Measurements from ENCODE around the gene SH3BP5. TPM values are rescaled to one million over a fixed set of nuclear protein-coding genes. Genes with fewer than 3 reads are reported as not detected.
A peak's percentile ranks its signal among the peaks of the same experiment; 100 is the strongest.

Gene SH3BP5
- total RNA-seq, 5 donors from 2014 or later (not counting 1 experiment from before 2014, with no cell fraction given), result 25.0 to 66.7 (median 41.7) TPM

DNA sequence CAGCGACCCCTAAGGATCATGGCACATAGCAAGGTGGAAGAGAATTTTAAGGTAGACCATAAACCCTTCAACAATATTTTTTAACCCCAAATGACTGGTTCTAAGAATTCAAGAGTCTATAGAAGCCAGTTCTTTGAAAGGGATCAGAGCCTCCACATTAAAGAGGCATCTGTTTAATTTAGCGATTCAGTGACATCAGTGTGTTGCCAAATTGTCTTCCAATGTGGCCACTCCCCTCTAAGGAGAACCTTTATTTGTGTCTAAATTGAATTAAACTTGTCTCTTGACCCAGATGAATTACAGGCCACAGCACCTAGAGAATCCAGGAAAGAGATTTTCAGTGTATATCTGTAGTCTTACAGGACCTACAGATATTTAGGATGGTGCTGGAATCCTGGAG is 6.6 kb upstream of the SH3BP5 start:
- Histone ChIP-seq H3K9me3 (no peaks in the 10 kb centered on the region), H3K27ac (ENCODE audit: low read length) (no peak overlapping the region), H3K4me1 (ENCODE audit: control insufficient read depth in 1 of 2, extremely low read depth in 1 of 2, insufficient read depth in 2 of 2, low read length in 2 of 2) (peaks cover 0 to 3% of the 10 kb centered on the region in 2 experiments), H3K4me3 (ENCODE audit: control insufficient read depth in 1 of 2, extremely low read depth in 1 of 2, low read length in 1 of 2) (no peak overlapping the region), H3K36me3 (ENCODE audit: control insufficient read depth in 2 of 2, extremely low read depth in 1 of 2, insufficient read depth in 1 of 2, low read length in 1 of 2) (no peaks in the 10 kb centered on the region), H3K27me3 (replicated peaks in 1 of 2; ENCODE audit: control insufficient read depth in 2 of 2, extremely low read depth in 1 of 2, insufficient read depth in 2 of 2, low read length in 1 of 2) (no peaks in the 10 kb centered on the region)
- Mint-ChIP-seq H3K9me3 (peaks cover 1 to 7% (median 4%) of the 10 kb centered on the region in 3 donors), H3K36me3 (no peaks in the 10 kb centered on the region), H3K27ac (no peak overlapping the region), H3K4me3 (no peak overlapping the region), H3K4me1 (peaks cover 7 to 43% (median 32%) of the 10 kb centered on the region in 3 donors), H3K27me3 (no peaks in the 10 kb centered on the region)
- ChIA-PET CTCF (no interaction called here), POLR2A (no interaction called here)
- ATAC-seq (replicated peaks in 1 of 4) (peak in 1 of 4 experiments; percentile 57), DNase-seq (no peak)
- no CpG with 5 or more reads among the region's 2 CpGs for WGBS (ENCODE audit: insufficient coverage)

DNA sequence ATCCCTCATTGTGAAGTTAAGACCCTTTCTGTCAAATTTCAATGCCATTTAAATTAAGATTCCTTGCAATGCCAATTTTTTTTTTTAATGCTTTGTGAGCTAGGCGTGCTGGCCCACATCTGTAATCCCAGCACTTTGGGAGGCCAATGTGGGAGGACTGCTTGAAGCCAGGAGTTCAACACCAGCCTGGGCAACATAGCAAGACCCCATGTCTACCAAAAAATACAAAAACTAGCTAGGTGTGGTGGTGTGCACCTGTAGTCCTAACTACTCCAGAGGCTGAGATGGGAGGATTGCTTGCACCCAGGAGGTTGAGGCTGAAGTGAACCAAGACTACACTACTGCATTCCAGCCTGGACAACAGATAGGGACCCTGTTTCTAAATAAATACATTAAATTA is 5.6 kb upstream of the SH3BP5 start:
- CTCF ChIA-PET, result interaction anchor here (0.6 to 0.8 kb wide), 2 partner anchors 8 to 53 kb away, joined by 3 to 6 read pairs; no protein-coding TSS in a partner anchor
- H3K9me3 ChIP-seq, result no peaks in the 10 kb centered on the region

DNA sequence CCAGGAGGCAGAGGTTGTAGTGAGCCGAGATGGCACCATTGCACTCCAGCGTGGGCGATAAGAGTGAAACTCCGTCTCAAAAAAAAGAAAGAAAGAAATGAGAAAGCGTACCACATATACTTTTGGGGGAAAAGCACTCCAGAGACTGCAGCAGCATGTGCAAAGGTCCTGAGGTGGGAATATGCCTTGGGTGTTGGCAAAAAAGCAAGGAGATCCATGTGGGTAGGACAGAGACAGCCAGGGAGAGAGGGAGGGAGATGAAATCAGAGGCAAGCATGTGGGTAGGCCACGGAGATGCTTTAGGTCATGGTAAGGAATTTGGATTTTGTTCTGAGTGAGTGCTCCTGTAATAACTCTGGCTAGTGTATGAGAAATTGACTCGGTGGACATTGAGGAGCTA is 3.7 kb upstream of the SH3BP5 start:
- Histone ChIP-seq H3K27me3 (replicated peaks in 1 of 2; ENCODE audit: control insufficient read depth in 2 of 2, extremely low read depth in 1 of 2, insufficient read depth in 2 of 2, low read length in 1 of 2) (no peaks in the 10 kb centered on the region), H3K9me3 (no peaks in the 10 kb centered on the region), H3K4me1 (ENCODE audit: control insufficient read depth in 1 of 2, extremely low read depth in 1 of 2, insufficient read depth in 2 of 2, low read length in 2 of 2) (peaks cover 5 to 19% of the 10 kb centered on the region in 2 experiments), H3K36me3 (ENCODE audit: control insufficient read depth in 2 of 2, extremely low read depth in 1 of 2, insufficient read depth in 1 of 2, low read length in 1 of 2) (no peaks in the 10 kb centered on the region), H3K4me3 (ENCODE audit: control insufficient read depth in 1 of 2, extremely low read depth in 1 of 2, low read length in 1 of 2) (no peak overlapping the region), H3K27ac (ENCODE audit: low read length) (no peak overlapping the region)
- Mint-ChIP-seq H3K27me3 (no peaks in the 10 kb centered on the region), H3K9me3 (no peaks in the 10 kb centered on the region), H3K27ac (no peak overlapping the region), H3K4me3 (no peak overlapping the region), H3K4me1 (peaks cover 28 to 40% (median 39%) of the 10 kb centered on the region in 3 donors), H3K36me3 (no peaks in the 10 kb centered on the region)
- ChIA-PET POLR2A (no interaction called here), CTCF (interaction anchor here in 1 of 2 donors (2.0 kb wide), 1 partner anchor 68 kb away, joined by 7 read pairs; no protein-coding TSS in a partner anchor)
- DNase-seq (no peak), ATAC-seq (replicated peaks in 1 of 4) (no peak)
- 94% methylated on average over 7 of the region's 7 CpGs for whole genome bisulfite sequencing (ENCODE audit: insufficient coverage)

More for the DNA sequence above, 5.6 kb upstream of the SH3BP5 start:
- Mint-ChIP-seq H3K9me3 (no peaks in the 10 kb centered on the region), H3K36me3 (no peaks in the 10 kb centered on the region), H3K27ac (no peak overlapping the region), H3K27me3 (no peaks in the 10 kb centered on the region), H3K4me1 (peaks cover 17 to 42% (median 37%) of the 10 kb centered on the region in 3 donors), H3K4me3 (no peak overlapping the region)
- no peak overlapping the region for H3K27ac ChIP-seq (ENCODE audit: low read length)
- no peaks in the 10 kb centered on the region for H3K27me3 ChIP-seq (replicated peaks in 1 of 2; ENCODE audit: control insufficient read depth in 2 of 2, extremely low read depth in 1 of 2, insufficient read depth in 2 of 2, low read length in 1 of 2)
- ATAC-seq (replicated peaks in 1 of 4), result no peak
- H3K4me1 ChIP-seq (ENCODE audit: control insufficient read depth in 1 of 2, extremely low read depth in 1 of 2, insufficient read depth in 2 of 2, low read length in 2 of 2), result peaks cover 2 to 11% of the 10 kb centered on the region in 2 experiments
- WGBS (ENCODE audit: insufficient coverage), result no CpG with 5 or more reads among the region's 1 CpG
- POLR2A ChIA-PET, result interaction anchor here in 1 of 2 donors (0.7 kb wide), 2 partner anchors 54 to 136 kb away, joined by 13 read pairs; no protein-coding TSS in a partner anchor
- no peaks in the 10 kb centered on the region for H3K36me3 ChIP-seq (ENCODE audit: control insufficient read depth in 2 of 2, extremely low read depth in 1 of 2, insufficient read depth in 1 of 2, low read length in 1 of 2)
- no peak for DNase-seq
- no peak overlapping the region for H3K4me3 ChIP-seq (ENCODE audit: control insufficient read depth in 1 of 2, extremely low read depth in 1 of 2, low read length in 1 of 2)

DNA sequence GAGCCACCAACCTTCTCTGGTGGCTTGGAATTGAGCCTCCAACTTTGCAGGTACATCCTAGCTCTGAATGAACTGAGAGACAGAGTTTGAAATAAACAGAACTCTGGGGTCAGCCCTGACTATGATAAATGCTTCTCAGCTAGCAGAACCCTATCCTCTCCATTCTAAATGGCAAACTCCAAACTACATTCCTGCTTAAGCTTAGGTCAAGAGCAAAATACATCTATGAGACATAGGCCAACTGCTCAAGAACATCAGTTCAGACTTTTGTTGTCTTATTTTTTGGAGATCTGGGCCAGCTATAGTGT is 1.5 kb upstream of the SH3BP5 start:
- Mint-ChIP-seq H3K27ac (no peak overlapping the region), H3K27me3 (no peaks in the 10 kb centered on the region), H3K4me3 (peak overlapping the region in 1 of 3 donors; percentile 57), H3K9me3 (no peaks in the 10 kb centered on the region), H3K4me1 (peaks cover 48 to 53% (median 52%) of the 10 kb centered on the region in 3 donors), H3K36me3 (peaks cover 11% of the 10 kb centered on the region)
- no peak for ATAC-seq (replicated peaks in 1 of 4)
- CTCF ChIA-PET, result interaction anchor here (0.6 to 2.9 kb wide), 12 partner anchors 11 to 1693 kb away, joined by 3 to 46 read pairs (median 5); no protein-coding TSS in a partner anchor
- H3K27me3 ChIP-seq (replicated peaks in 1 of 2; ENCODE audit: control insufficient read depth in 2 of 2, extremely low read depth in 1 of 2, insufficient read depth in 2 of 2, low read length in 1 of 2), result no peaks in the 10 kb centered on the region
- no peak overlapping the region for H3K27ac ChIP-seq (ENCODE audit: low read length)
- DNase-seq, result no peak
- H3K36me3 ChIP-seq (ENCODE audit: control insufficient read depth in 2 of 2, extremely low read depth in 1 of 2, insufficient read depth in 1 of 2, low read length in 1 of 2), result peaks cover 0 to 14% of the 10 kb centered on the region in 2 donors
- POLR2A ChIA-PET, result interaction anchor here in 1 of 2 donors (0.5 to 1.6 kb wide), 2 partner anchors 12 to 38 kb away, joined by 5 read pairs; no protein-coding TSS in a partner anchor
- H3K4me3 ChIP-seq (ENCODE audit: control insufficient read depth in 1 of 2, extremely low read depth in 1 of 2, low read length in 1 of 2), result no peak overlapping the region
- peaks cover 6 to 31% of the 10 kb centered on the region in 2 experiments for H3K4me1 ChIP-seq (ENCODE audit: control insufficient read depth in 1 of 2, extremely low read depth in 1 of 2, insufficient read depth in 2 of 2, low read length in 2 of 2)
- H3K9me3 ChIP-seq, result no peaks in the 10 kb centered on the region

DNA sequence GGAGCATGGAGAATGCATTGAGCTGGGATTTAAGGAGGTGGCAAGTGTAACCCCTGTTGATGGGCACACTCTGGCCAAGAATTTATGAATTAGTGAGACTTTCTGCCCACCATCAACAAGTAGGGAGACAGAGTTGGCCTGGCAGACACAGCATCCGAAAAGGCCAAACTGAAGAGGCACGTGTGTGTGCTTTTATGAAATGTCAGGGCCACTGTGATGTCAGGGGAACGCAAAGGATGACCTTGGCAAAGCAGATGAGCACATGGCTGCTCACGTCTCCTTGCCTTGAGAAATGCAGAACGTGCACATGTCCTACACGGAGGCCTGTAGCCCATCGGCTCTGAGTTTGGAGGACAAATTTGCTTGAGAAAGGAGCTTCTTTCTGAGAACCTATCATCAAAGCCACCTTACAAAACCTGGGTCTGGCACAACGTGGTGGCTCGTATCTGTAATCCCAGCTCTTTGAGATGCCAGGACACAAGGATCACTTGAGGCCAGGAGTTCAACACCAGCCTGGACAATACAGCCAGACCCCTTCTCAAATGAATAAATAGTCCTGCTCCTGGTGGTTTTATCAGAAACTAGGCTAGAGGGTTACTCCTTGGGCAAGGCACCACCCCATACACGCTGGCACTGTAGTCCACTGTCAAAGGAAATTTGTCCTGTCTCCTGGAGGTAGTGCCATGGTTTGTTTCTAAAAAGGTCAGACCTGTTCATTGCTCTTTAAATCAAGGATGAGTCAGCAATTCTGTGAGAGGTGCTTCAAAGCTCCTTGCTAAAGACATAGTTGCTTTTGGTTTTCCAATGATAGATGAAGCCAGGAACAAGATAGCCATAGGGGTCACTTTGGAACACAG is 941 bp upstream of the SH3BP5 start:
- ChIA-PET POLR2A (interaction anchor here in 1 of 2 donors (0.5 to 1.6 kb wide), 2 partner anchors 12 to 37 kb away, joined by 5 read pairs; no protein-coding TSS in a partner anchor), CTCF (interaction anchor here (0.5 to 2.9 kb wide), 31 partner anchors 8 to 1693 kb away, joined by 3 to 46 read pairs (median 4); no protein-coding TSS in a partner anchor)
- Histone ChIP-seq H3K9me3 (no peaks in the 10 kb centered on the region), H3K27ac (ENCODE audit: low read length) (peak overlapping the region; percentile 55), H3K27me3 (replicated peaks in 1 of 2; ENCODE audit: control insufficient read depth in 2 of 2, extremely low read depth in 1 of 2, insufficient read depth in 2 of 2, low read length in 1 of 2) (no peaks in the 10 kb centered on the region), H3K4me1 (ENCODE audit: control insufficient read depth in 1 of 2, extremely low read depth in 1 of 2, insufficient read depth in 2 of 2, low read length in 2 of 2) (peaks cover 8 to 33% of the 10 kb centered on the region in 2 experiments), H3K4me3 (ENCODE audit: control insufficient read depth in 1 of 2, extremely low read depth in 1 of 2, low read length in 1 of 2) (peak overlapping the region in 1 of 2 donors; percentile 58), H3K36me3 (ENCODE audit: control insufficient read depth in 2 of 2, extremely low read depth in 1 of 2, insufficient read depth in 1 of 2, low read length in 1 of 2) (peaks cover 0 to 19% of the 10 kb centered on the region in 2 donors)
- H3K27ac Mint-ChIP-seq, result peak overlapping the region; percentile 92 to 94
- 92% methylated on average over 9 of the region's 10 CpGs for WGBS (ENCODE audit: insufficient coverage)
- H3K27me3 Mint-ChIP-seq, result no peaks in the 10 kb centered on the region
- H3K4me1 Mint-ChIP-seq, result peaks cover 48 to 53% (median 52%) of the 10 kb centered on the region in 3 donors
- no peak for ATAC-seq (replicated peaks in 1 of 4)
- no peaks in the 10 kb centered on the region for H3K9me3 Mint-ChIP-seq
- no peak for DNase-seq
- H3K36me3 Mint-ChIP-seq, result peaks cover 14% of the 10 kb centered on the region
- H3K4me3 Mint-ChIP-seq, result peak overlapping the region; percentile 88 to 96 (median 96)

DNA sequence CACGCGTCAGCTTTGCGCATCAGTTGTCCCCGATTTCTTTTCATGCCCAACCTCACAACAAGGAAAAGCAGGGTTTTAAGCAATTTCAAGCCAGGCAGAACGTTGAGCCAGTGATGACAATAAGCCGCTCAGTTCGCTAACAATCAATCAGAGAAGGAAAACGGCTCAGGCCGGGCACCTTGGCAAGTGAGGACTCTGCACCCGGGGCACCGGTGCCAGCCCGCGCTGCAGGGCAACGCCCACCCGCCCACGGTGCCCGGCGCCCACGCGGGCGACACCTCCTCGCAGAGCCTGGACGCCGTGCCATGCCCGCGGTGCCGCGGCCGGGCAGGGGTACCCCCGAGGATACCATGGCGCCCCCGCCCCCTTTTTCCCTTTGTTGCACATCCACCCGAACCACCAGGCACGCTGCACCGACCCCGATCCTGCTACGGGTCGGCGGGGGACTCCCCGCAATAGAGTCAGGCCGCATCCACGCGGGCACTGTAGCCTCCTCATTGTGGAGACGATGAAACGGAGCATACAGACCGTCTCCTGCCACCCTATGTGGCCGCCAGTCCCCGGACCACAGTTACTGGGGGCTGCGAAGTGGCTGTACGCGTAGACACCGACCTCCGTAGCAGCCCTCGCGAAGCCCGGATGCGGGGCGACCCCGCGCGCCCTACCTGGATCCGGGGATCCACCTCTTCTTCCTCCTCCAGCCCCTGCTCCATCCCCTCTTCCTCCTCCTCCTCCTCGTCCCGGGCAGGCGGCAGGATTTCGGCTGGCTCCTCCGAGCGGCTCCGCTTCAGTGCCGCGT is 581 bp downstream of the SH3BP5 start:
- peak in 21 of 35 experiments; percentile 9 to 54 (median 26) for DNase-seq
- Mint-ChIP-seq H3K36me3 (peaks cover 25% of the 10 kb centered on the region), H3K9me3 (no peaks in the 10 kb centered on the region), H3K4me1 (peaks cover 58 to 64% (median 61%) of the 10 kb centered on the region in 3 donors), H3K27ac (peak overlapping the region; percentile 78 to 85), H3K27me3 (no peaks in the 10 kb centered on the region), H3K4me3 (peak overlapping the region; percentile 84 to 96 (median 96))
- 2% methylated on average over 64 of the region's 71 CpGs for WGBS (ENCODE audit: insufficient coverage)
- H3K36me3 ChIP-seq (ENCODE audit: control insufficient read depth in 2 of 2, extremely low read depth in 1 of 2, insufficient read depth in 1 of 2, low read length in 1 of 2), result peaks cover 0 to 30% of the 10 kb centered on the region in 2 donors
- ChIA-PET CTCF (interaction anchor here (0.5 to 2.9 kb wide), 24 partner anchors 8 to 126 kb away, joined by 3 to 46 read pairs (median 4); partner anchors contain the start of gene CAPN7 (in 1 of the 2)), POLR2A (interaction anchor here (0.6 to 1.6 kb wide), 3 partner anchors 14 to 39 kb away, joined by 3 to 5 read pairs (median 4); no protein-coding TSS in a partner anchor)
- peak overlapping the region; percentile 77 to 95 for H3K4me3 ChIP-seq (ENCODE audit: control insufficient read depth in 1 of 2, extremely low read depth in 1 of 2, low read length in 1 of 2)
- peak overlapping the region; percentile 35 for H3K27ac ChIP-seq (ENCODE audit: low read length)
- H3K9me3 ChIP-seq, result no peaks in the 10 kb centered on the region
- H3K27me3 ChIP-seq (replicated peaks in 1 of 2; ENCODE audit: control insufficient read depth in 2 of 2, extremely low read depth in 1 of 2, insufficient read depth in 2 of 2, low read length in 1 of 2), result no peaks in the 10 kb centered on the region
- peaks cover 12 to 47% of the 10 kb centered on the region in 2 experiments for H3K4me1 ChIP-seq (ENCODE audit: control insufficient read depth in 1 of 2, extremely low read depth in 1 of 2, insufficient read depth in 2 of 2, low read length in 2 of 2)
- ATAC-seq (replicated peaks in 1 of 4), result peak; percentile 52 to 60 (median 54)

Measured in T-cell (primary cell).